K562 (cell line): ENCODE measurements around the gene IGLL1. TPM values are rescaled to one million over a fixed set of nuclear protein-coding genes. Genes with fewer than 3 reads are reported as not detected.

Source experiments
- BMI1 ChIP-seq: fragments of 150-350 bp; IDR thresholded peaks from 2 replicates; pipeline ENCODE4 v1.6.1; 2014; ENCODE audit warnings: low read length
- CHD4 ChIP-seq: fragments of 200-600 bp; sonication (generic); IDR thresholded peaks from 3 replicates; pipeline ENCODE4 v1.6.1; 2012; ENCODE audit warnings: low read depth, mild to moderate bottlenecking, mixed read lengths, low read length, inconsistent platforms; ENCODE audit not compliant: insufficient read depth, insufficient replicate concordance, poor library complexity, severe bottlenecking
- CTCF ChIP-seq, 3 experiments: IDR thresholded peaks in 2 of 3; conservative IDR thresholded peaks in 1 of 3; 2 replicates each; pipeline ENCODE4 v1.5.1; 2011 to 2012; ENCODE audit warnings: low read length in 3 of 3, mild to moderate bottlenecking in 3 of 3, control low read depth in 2 of 3, improper control_type of control experiment in 1 of 3, inconsistent platforms in 1 of 3, low read depth in 1 of 3, mixed read lengths in 1 of 3, moderate library complexity in 1 of 3; ENCODE audit not compliant: insufficient read depth in 2 of 3
- ETS2 ChIP-seq: IDR thresholded peaks from 2 replicates; pipeline ENCODE4 v1.6.1; 2016; ENCODE audit warnings: borderline replicate concordance, missing genetic modification characterization, mild to moderate bottlenecking, moderate library complexity, missing compliant biosample characterization; ENCODE audit not compliant: poor library complexity, severe bottlenecking
- PRPF4 ChIP-seq: fragments of 200-400 bp; formaldehyde crosslinking; IDR thresholded peaks from one replicate; pipeline ENCODE4 v1.6.1; 2017; ENCODE audit warnings: low read length, low read depth, mild to moderate bottlenecking; ENCODE audit not compliant: insufficient read depth, poor library complexity, severe bottlenecking
- REST ChIP-seq, 2 experiments: fragments of 450-650 bp; formaldehyde crosslinking in 1 of 2; IDR thresholded peaks; 2 replicates each; pipeline versions ENCODE4 v1.4.0 to v1.6.1; 2014 to 2020; ENCODE audit warnings: mild to moderate bottlenecking in 2 of 2, borderline replicate concordance in 1 of 2, low read depth in 1 of 2
- STAG1 ChIP-seq: sonication (generic); formaldehyde crosslinking; IDR thresholded peaks from 2 replicates; pipeline ENCODE4 v1.5.0; 2020; ENCODE audit warnings: missing genetic modification reagents, borderline replicate concordance
- STAT5B ChIP-seq: fragments of 250-450 bp; sonication (Bioruptor Pico); IDR thresholded peaks from 2 replicates; pipeline ENCODE4 v1.8.0; 2021; ENCODE audit warnings: mild to moderate bottlenecking, inconsistent platforms
- TOE1 ChIP-seq, 2 experiments: fragments of 450-650 bp in 1 of 2; sonication (generic) in 1 of 2; formaldehyde crosslinking in 1 of 2; IDR thresholded peaks; 2 replicates each; pipeline versions ENCODE4 v1.7.1 to v1.8.0; 2016 to 2022; ENCODE audit warnings: borderline replicate concordance in 2 of 2, mild to moderate bottlenecking in 2 of 2, antibody characterized with exemption in 1 of 2, inconsistent platforms in 1 of 2, low read depth in 1 of 2, missing genetic modification reagents in 1 of 2, moderate library complexity in 1 of 2
- ZBTB8A ChIP-seq: fragments of 450-650 bp; IDR thresholded peaks from 2 replicates; pipeline ENCODE4 v1.6.1; 2018; ENCODE audit warnings: mild to moderate bottlenecking, moderate library complexity; ENCODE audit not compliant: partially characterized antibody
- ZNF165 ChIP-seq: fragments of 250-450 bp; sonication (Bioruptor Pico); IDR thresholded peaks from 2 replicates; pipeline ENCODE4 v1.4.0; 2020; ENCODE audit warnings: borderline replicate concordance
- ZNF224 ChIP-seq: sonication (generic); formaldehyde crosslinking; IDR thresholded peaks from 2 replicates; pipeline ENCODE4 v1.8.0; 2022; ENCODE audit warnings: mild to moderate bottlenecking, missing genetic modification reagents
- ZNF347 ChIP-seq: fragments of 450-650 bp; formaldehyde crosslinking; IDR thresholded peaks from 2 replicates; pipeline ENCODE4 v1.4.0; 2020; ENCODE audit warnings: low read depth, mild to moderate bottlenecking, moderate library complexity
- ZNF644 ChIP-seq: fragments of 200-800 bp; sonication (Bioruptor generic); IDR thresholded peaks from 2 replicates; pipeline ENCODE4 v1.6.1; 2016; ENCODE audit warnings: low read depth, missing genetic modification characterization, missing compliant biosample characterization
- ZNF785 ChIP-seq: fragments of 250-450 bp; sonication (Bioruptor Pico); IDR thresholded peaks from 2 replicates; pipeline ENCODE4 v1.4.0; 2020; ENCODE audit warnings: mild to moderate bottlenecking
- polyA plus RNA-seq, 8 experiments: library from polyadenylated mRNA; depleted of rRNA in 4 of 8; stranded (reverse) in 5 of 8; unstranded in 3 of 8; fragments of >200 nt; fragmentation: Nextera tagmentation in 2 of 8; fragmentation: Illumina TruSeq in 1 of 8; extraction: Ambion mirVana in 2 of 8; extraction: Trizol in 1 of 8; gene quantifications; 2 replicates each; pipeline versions ENCODE4 v1.2.1 to v1.2.3, GENCODE V29; 2011 to 2014; ENCODE audit warnings: inconsistent platforms in 1 of 8, missing spikeins in 1 of 8
- total RNA-seq, 7 experiments: library from RNA; depleted of rRNA in 6 of 7; stranded (reverse); fragments of >200 nt in 6 of 7; fragmentation: Illumina TruSeq in 2 of 7; extraction: Trizol in 2 of 7; gene quantifications; 2 replicates each; pipeline versions ENCODE4 v1.2.1 to v1.2.3, GENCODE V29; 2011 to 2021; ENCODE audit warnings: low replicate concordance in 1 of 7

Gene IGLL1
- total and polyA plus RNA-seq, 9 of the 15 experiments (the other 6 are each of a cell fraction or from before 2014, with no cell fraction given): 0.10 to 0.32 (median 0.20) TPM; not detected in 6

GRCh38 chr22:23591201-23591791 is 11.2 kb upstream of the IGLL1 start (continued):
- TF ChIP-seq CTCF (IDR thresholded peaks at IDR 0.05 in 2 of 3, conservative IDR thresholded peaks at IDR 0.05 in 1 of 3; ENCODE audit: insufficient read depth in 2 of 3, low read depth in 1 of 3, low read length in 3 of 3) (peak; percentile 81 to 86 (median 85)), STAT5B (CRISPR knock-in tag) (no peak), ZNF224 (no peak), CHD4 (no peak), STAG1 (CRISPR knock-in tag) (peak; percentile 12; the same call in 1 of the 2 replicates), ZNF347 (CRISPR knock-in tag) (no peak), TOE1 (IDR thresholded peaks at IDR 0.05; ENCODE audit: borderline replicate concordance) (no peak), TOE1 (CRISPR knock-in tag; IDR thresholded peaks at IDR 0.05; ENCODE audit: borderline replicate concordance, low read depth) (no peak), ZBTB8A (no peak), PRPF4 (no peak), ZNF644 (no peak), ZNF785 (CRISPR knock-in tag) (no peak), ZNF165 (CRISPR knock-in tag) (no peak), ETS2 (tag) (no peak), BMI1 (no peak), REST (IDR thresholded peaks at IDR 0.05; ENCODE audit: borderline replicate concordance) (peak; percentile 71; the same call in 1 of the 2 replicates), REST (CRISPR knock-in tag; IDR thresholded peaks at IDR 0.05; ENCODE audit: low read depth) (no peak)
